ENCODE measurements around the gene ARPC5L.
A peak's percentile ranks its signal among the peaks of the same experiment; 100 is the strongest.

Gene ARPC5L

GRCh38 chr9:124894035-124894740 lies 32.3 kb downstream of the ARPC5L start:
- H3K27ac ChIP-seq (ENCODE audit: low read length) = no peak overlapping the region
- H3K4me3 ChIP-seq (ENCODE audit: low read depth in 1 of 2, low read length in 2 of 2) = no peak overlapping the region

GRCh38 chr9:124894741-124895170 lies 32.8 kb downstream of the ARPC5L start:
- Histone ChIP-seq H2AFZ (ENCODE audit: low read depth, low read length) (no peak overlapping the region), H3K4me2 (ENCODE audit: insufficient read depth, low read length) (no peak overlapping the region), H3K4me3 (ENCODE audit: low read depth in 1 of 2, low read length in 2 of 2) (no peak overlapping the region), H3K9ac (ENCODE audit: low read depth, low read length) (no peak overlapping the region), H3K9me3 (ENCODE audit: insufficient read depth, low read length, severe bottlenecking) (no peaks in the 10 kb centered on the region), H3K79me2 (ENCODE audit: insufficient read depth, low read length) (no peaks in the 10 kb centered on the region), H3K4me1 (ENCODE audit: insufficient read depth, low read length) (no peaks in the 10 kb centered on the region), H3K27me3 (ENCODE audit: insufficient read depth, low read length, poor library complexity) (no peaks in the 10 kb centered on the region), H4K20me1 (ENCODE audit: insufficient read depth, low read length) (no peaks in the 10 kb centered on the region), H3K36me3 (ENCODE audit: insufficient read depth, low read length) (peaks cover 65% of the 10 kb centered on the region), H3K27ac (ENCODE audit: low read length) (no peak overlapping the region)
- DNase-seq = peak; percentile 57
- ATAC-seq (ENCODE audit: insufficient read depth, low read depth) = peak; percentile 77
- TF ChIP-seq CTCF (IDR thresholded peaks at IDR 0.05; ENCODE audit: borderline replicate concordance, extremely low read depth, low read length, poor library complexity, severe bottlenecking) (peak; percentile 55), EZH2 (IDR thresholded peaks at IDR 0.05; ENCODE audit: borderline replicate concordance, low read depth, low read length, severe bottlenecking) (no peak)

More at GRCh38 chr9:124894035-124894740, 32.3 kb downstream of the ARPC5L start:
- Histone ChIP-seq H3K4me2 (ENCODE audit: insufficient read depth, low read length) (no peak overlapping the region), H3K4me1 (ENCODE audit: insufficient read depth, low read length) (no peaks in the 10 kb centered on the region), H4K20me1 (ENCODE audit: insufficient read depth, low read length) (no peaks in the 10 kb centered on the region), H3K27me3 (ENCODE audit: insufficient read depth, low read length, poor library complexity) (no peaks in the 10 kb centered on the region), H3K9ac (ENCODE audit: low read depth, low read length) (no peak overlapping the region), H3K9me3 (ENCODE audit: insufficient read depth, low read length, severe bottlenecking) (no peaks in the 10 kb centered on the region), H3K79me2 (ENCODE audit: insufficient read depth, low read length) (no peaks in the 10 kb centered on the region), H2AFZ (ENCODE audit: low read depth, low read length) (no peak overlapping the region), H3K36me3 (ENCODE audit: insufficient read depth, low read length) (peaks cover 65% of the 10 kb centered on the region)
- ATAC-seq (ENCODE audit: insufficient read depth, low read depth) (no peak), DNase-seq (no peak)
- no peak for TF ChIP-seq CTCF (IDR thresholded peaks at IDR 0.05; ENCODE audit: borderline replicate concordance, extremely low read depth, low read length, poor library complexity, severe bottlenecking)
- TF ChIP-seq EZH2 (IDR thresholded peaks at IDR 0.05; ENCODE audit: borderline replicate concordance, low read depth, low read length, severe bottlenecking) = no peak

GRCh38 chr9:124897570-124898460 lies 35.9 kb downstream of the ARPC5L start:
- Histone ChIP-seq H3K36me3 (ENCODE audit: insufficient read depth, low read length) (peaks cover 59% of the 10 kb centered on the region), H3K4me3 (ENCODE audit: low read depth in 1 of 2, low read length in 2 of 2) (no peak overlapping the region), H3K9ac (ENCODE audit: low read depth, low read length) (no peak overlapping the region), H4K20me1 (ENCODE audit: insufficient read depth, low read length) (no peaks in the 10 kb centered on the region), H3K9me3 (ENCODE audit: insufficient read depth, low read length, severe bottlenecking) (no peaks in the 10 kb centered on the region), H3K27me3 (ENCODE audit: insufficient read depth, low read length, poor library complexity) (no peaks in the 10 kb centered on the region), H3K79me2 (ENCODE audit: insufficient read depth, low read length) (no peaks in the 10 kb centered on the region), H3K27ac (ENCODE audit: low read length) (no peak overlapping the region), H2AFZ (ENCODE audit: low read depth, low read length) (no peak overlapping the region), H3K4me1 (ENCODE audit: insufficient read depth, low read length) (no peaks in the 10 kb centered on the region), H3K4me2 (ENCODE audit: insufficient read depth, low read length) (no peak overlapping the region)
- no peak for ATAC-seq (ENCODE audit: insufficient read depth, low read depth)
- DNase-seq = no peak
- TF ChIP-seq EZH2 (IDR thresholded peaks at IDR 0.05; ENCODE audit: borderline replicate concordance, low read depth, low read length, severe bottlenecking) (no peak), CTCF (IDR thresholded peaks at IDR 0.05; ENCODE audit: borderline replicate concordance, extremely low read depth, low read length, poor library complexity, severe bottlenecking) (no peak)

Data from DND-41 (cell line).